ENCODE measurements around the gene PACS2.
A peak's percentile ranks its signal among the peaks of the same experiment; 100 is the strongest.
"Not testable (repeated sequence)": the region's sequence is repeated elsewhere in the genome, so short reads cannot be mapped to it uniquely, and the experiment has no call there.

The PACS2 gene

GRCh38 chr14:105288936-105289335 lies 25.6 kb upstream of the PACS2 start:
- DNase-seq: not testable (repeated sequence)

GRCh38 chr14:105290621-105291346 lies 23.8 kb upstream of the PACS2 start:
- peak; percentile 43 for DNase-seq

GRCh38 chr14:105292826-105293711 lies 21.5 kb upstream of the PACS2 start:
- peak; percentile 48 for DNase-seq

GRCh38 chr14:105294142-105294597 lies 20.4 kb upstream of the PACS2 start:
- peak; percentile 60 for DNase-seq

GRCh38 chr14:105297311-105297710 lies 17.2 kb upstream of the PACS2 start:
- DNase-seq: not testable (repeated sequence)

- no peak for DNase-seq
Observed at GRCh38 chr14:105299654-105300541, 14.7 kb upstream of the PACS2 start.

- DNase-seq: peak; percentile 97
Observed at GRCh38 chr14:105300542-105301102, 13.9 kb upstream of the PACS2 start, which contains the start of gene BRF1. Gene BRF1 (minus strand): TSS chr14:105301001. CDS start chr14:105300629, 372 bp downstream.

GRCh38 chr14:105301103-105301914 lies 13.2 kb upstream of the PACS2 start:
- DNase-seq: peak; percentile 99

GRCh38 chr14:105301915-105302249 lies 12.7 kb upstream of the PACS2 start:
- DNase-seq: not testable (repeated sequence)

GRCh38 chr14:105303949-105304348 lies 10.6 kb upstream of the PACS2 start:
- no peak for DNase-seq

- DNase-seq: no peak
Observed at GRCh38 chr14:105304565-105304964, 10.0 kb upstream of the PACS2 start.

- no peak for DNase-seq
Observed at GRCh38 chr14:105305345-105305744, 9.2 kb upstream of the PACS2 start.

GRCh38 chr14:105305791-105306190 lies 8.8 kb upstream of the PACS2 start:
- DNase-seq: peak; percentile 53

- DNase-seq: no peak
Observed at GRCh38 chr14:105307052-105307727, 7.4 kb upstream of the PACS2 start.

GRCh38 chr14:105309371-105309770 lies 5.2 kb upstream of the PACS2 start:
- peak; percentile 44 for DNase-seq

GRCh38 chr14:105311838-105312237 lies 2.7 kb upstream of the PACS2 start:
- DNase-seq: peak; percentile 64

GRCh38 chr14:105312973-105313372 lies 1.6 kb upstream of the PACS2 start:
- no peak for DNase-seq

- no peak for DNase-seq
Observed at GRCh38 chr14:105313381-105314286, 914 bp upstream of the PACS2 start.

GRCh38 chr14:105315211-105315721 lies 718 bp downstream of the PACS2 start:
- DNase-seq: peak; percentile 77

Measured in islet precursor cell (in vitro differentiated cells).